Activated CD8-positive, alpha-beta T cell treated with anti-CD3 and anti-CD28 coated beads for 36 hours (primary cell): ENCODE results near the gene LPCAT3. TPM values are rescaled to one million over a fixed set of nuclear protein-coding genes. Genes with fewer than 3 reads are reported as not detected.
A peak's percentile ranks its signal among the peaks of the same experiment; 100 is the strongest.

Experiments used
- ATAC-seq: fragments of 200-7000 bp; cut with Tn5 transposase; one replicate; pipeline ENCODE4 v1.10.0; 2021; ENCODE audit warnings: mild to moderate bottlenecking, moderate library complexity
- CTCF ChIA-PET: fragments of 350-600 bp; sonication (Branson Sonifier 250); formaldehyde crosslinking; loops from one replicate; lab custom pipeline; 2021; ENCODE audit warnings: antibody characterized with exemption; lab: Charles Lee
- POLR2A ChIA-PET: fragments of 350-600 bp; sonication (Branson Sonifier 250); formaldehyde crosslinking; loops from one replicate; lab custom pipeline; 2021; ENCODE audit warnings: antibody characterized with exemption; lab: Charles Lee
- DNase-seq: peaks from one replicate; pipeline ENCODE4 v3.0.0-alpha.2; 2020
- H3K27ac Mint-ChIP-seq: one replicate; pipeline ENCODE4 v1.8.0; 2021; ENCODE audit warnings: mild to moderate bottlenecking, mixed read lengths
- H3K27me3 Mint-ChIP-seq: one replicate; pipeline ENCODE4 v1.8.0; 2021; ENCODE audit warnings: mixed read lengths
- H3K36me3 Mint-ChIP-seq: one replicate; pipeline ENCODE4 v1.8.0; 2021; ENCODE audit warnings: low read depth, mixed read lengths
- H3K4me1 Mint-ChIP-seq: one replicate; pipeline ENCODE4 v1.8.0; 2021; ENCODE audit warnings: low read depth, mixed read lengths
- H3K4me3 Mint-ChIP-seq: one replicate; pipeline ENCODE4 v1.8.0; 2021; ENCODE audit warnings: mild to moderate bottlenecking, moderate library complexity, mixed read lengths
- H3K9me3 Mint-ChIP-seq: one replicate; pipeline ENCODE4 v1.8.0; 2021; ENCODE audit warnings: mixed read lengths
- CTCF ChIP-seq: fragments of 200-600 bp; IDR thresholded peaks from one replicate; pipeline ENCODE4 v1.8.0; 2022; ENCODE audit warnings: antibody characterized with exemption, mild to moderate bottlenecking
- intact Hi-C: fragments of 100-400 bp; cut with micrococcal nuclease; formaldehyde crosslinking; loops from one replicate; pipeline ENCODE4 v1.10.0; 2022
- total RNA-seq, 2 experiments: library from RNA; stranded (reverse); gene quantifications; one replicate each; pipeline ENCODE4 v1.2.3, GENCODE V29; 2021

Gene LPCAT3, protein sequence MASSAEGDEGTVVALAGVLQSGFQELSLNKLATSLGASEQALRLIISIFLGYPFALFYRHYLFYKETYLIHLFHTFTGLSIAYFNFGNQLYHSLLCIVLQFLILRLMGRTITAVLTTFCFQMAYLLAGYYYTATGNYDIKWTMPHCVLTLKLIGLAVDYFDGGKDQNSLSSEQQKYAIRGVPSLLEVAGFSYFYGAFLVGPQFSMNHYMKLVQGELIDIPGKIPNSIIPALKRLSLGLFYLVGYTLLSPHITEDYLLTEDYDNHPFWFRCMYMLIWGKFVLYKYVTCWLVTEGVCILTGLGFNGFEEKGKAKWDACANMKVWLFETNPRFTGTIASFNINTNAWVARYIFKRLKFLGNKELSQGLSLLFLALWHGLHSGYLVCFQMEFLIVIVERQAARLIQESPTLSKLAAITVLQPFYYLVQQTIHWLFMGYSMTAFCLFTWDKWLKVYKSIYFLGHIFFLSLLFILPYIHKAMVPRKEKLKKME
- total RNA-seq = 10 to 100 TPM; 17.3 to 18.1 TPM

- peak; percentile 87 for TF ChIP-seq CTCF
- H3K27me3 Mint-ChIP-seq = no peaks in the 10 kb centered on the region
- no peaks in the 10 kb centered on the region for H3K9me3 Mint-ChIP-seq
- intact Hi-C loops = loop anchor here (2.0 kb wide), 1 partner anchor 76 kb away; the partner anchor contains the start of gene RNU7-1
- H3K27ac Mint-ChIP-seq = peak within 1 kb of the TSS; percentile 91
- peak; percentile 98 for DNase-seq
- POLR2A ChIA-PET = interaction anchor here (0.8 to 2.7 kb wide), 20 partner anchors 10 to 171 kb away, joined by 3 to 17 read pairs (median 5); partner anchors contain the start of genes C12orf57, PEX5 and RNU7-1
- H3K4me3 Mint-ChIP-seq = peak within 1 kb of the TSS; percentile 96
- ATAC-seq = peak; percentile 97
- H3K4me1 Mint-ChIP-seq = peaks cover 32% of the 10 kb centered on the region
- H3K36me3 Mint-ChIP-seq = no peaks in the 10 kb centered on the region
- CTCF ChIA-PET = interaction anchor here (0.7 to 2.8 kb wide), 30 partner anchors 8 to 623 kb away, joined by 3 to 18 read pairs (median 4); partner anchors contain the start of genes C12orf57, C1RL and RNU7-1
These were observed at the start of gene LPCAT3 for GRCh38 chr12:7018350-7019042. LPCAT3 (minus strand) TSS chr12:7018476; CDS start chr12:7018424, 52 bp downstream.

GRCh38 chr12:7067096-7067495 is 48.8 kb upstream of the LPCAT3 start:
- Mint-ChIP-seq H3K27me3 (no peaks in the 10 kb centered on the region), H3K9me3 (no peaks in the 10 kb centered on the region), H3K4me1 (no peaks in the 10 kb centered on the region), H3K4me3 (no peak overlapping the region), H3K36me3 (no peaks in the 10 kb centered on the region), H3K27ac (no peak overlapping the region)
- ATAC-seq (no peak), DNase-seq (no peak)
- intact Hi-C loops = no loop called here
- TF ChIP-seq CTCF = no peak
- POLR2A ChIA-PET = interaction anchor here (1.0 kb wide), 1 partner anchor 24 kb away, joined by 4 read pairs; no protein-coding TSS in a partner anchor
- CTCF ChIA-PET = interaction anchor here (0.7 kb wide), 1 partner anchor 49 kb away, joined by 3 read pairs; the partner anchor contains the start of gene LPCAT3

GRCh38 chr12:7066596-7066995 is 48.3 kb upstream of the LPCAT3 start:
- ATAC-seq = no peak

DNA sequence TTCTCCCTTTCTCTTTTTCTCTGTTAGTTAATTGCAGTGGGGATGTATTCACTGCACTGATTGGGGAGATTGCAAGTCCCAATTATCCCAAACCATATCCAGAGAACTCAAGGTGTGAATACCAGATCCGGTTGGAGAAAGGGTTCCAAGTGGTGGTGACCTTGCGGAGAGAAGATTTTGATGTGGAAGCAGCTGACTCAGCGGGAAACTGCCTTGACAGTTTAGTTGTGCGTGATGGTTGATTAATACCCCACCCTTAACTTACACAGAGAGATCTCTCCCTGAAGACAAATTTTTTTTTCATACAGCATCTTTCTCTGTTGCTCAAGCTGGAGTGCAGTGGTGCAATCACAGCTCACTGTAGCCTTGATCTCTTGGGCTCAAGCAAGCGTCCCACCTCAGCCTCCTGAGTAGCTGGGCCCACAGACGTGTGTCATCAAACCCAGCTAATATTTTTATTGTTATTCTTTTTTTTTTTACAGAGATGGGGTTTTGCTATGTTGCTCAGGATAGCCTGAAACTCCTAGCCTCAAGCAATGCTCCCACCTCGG is 46.9 kb upstream of the LPCAT3 start:
- Mint-ChIP-seq H3K9me3 (no peaks in the 10 kb centered on the region), H3K27ac (no peak overlapping the region), H3K4me3 (no peak overlapping the region), H3K36me3 (no peaks in the 10 kb centered on the region), H3K27me3 (peaks cover 4% of the 10 kb centered on the region), H3K4me1 (no peaks in the 10 kb centered on the region)
- ChIA-PET CTCF (no interaction called here), POLR2A (no interaction called here)
- TF ChIP-seq CTCF = no peak
- intact Hi-C loops = no loop called here
- DNase-seq = no peak
- ATAC-seq = no peak

More at GRCh38 chr12:7066596-7066995, 48.3 kb upstream of the LPCAT3 start:
- POLR2A ChIA-PET = no interaction called here
- no peak for DNase-seq
- intact Hi-C loops = no loop called here
- no peaks in the 10 kb centered on the region for H3K4me1 Mint-ChIP-seq
- no peaks in the 10 kb centered on the region for H3K9me3 Mint-ChIP-seq
- no peaks in the 10 kb centered on the region for H3K36me3 Mint-ChIP-seq
- H3K4me3 Mint-ChIP-seq = no peak overlapping the region
- no peak for TF ChIP-seq CTCF
- CTCF ChIA-PET = interaction anchor here (0.7 kb wide), 1 partner anchor 48 kb away, joined by 3 read pairs; the partner anchor contains the start of gene LPCAT3
- H3K27me3 Mint-ChIP-seq = no peaks in the 10 kb centered on the region
- H3K27ac Mint-ChIP-seq = no peak overlapping the region
